A549 (cell line): Measurements from ENCODE around the gene MOSPD3. TPM values are rescaled to one million over a fixed set of nuclear protein-coding genes. Genes with fewer than 3 reads are reported as not detected.

Experiments
- ATAC-seq, 2 experiments: fragments of 200-7000 bp in 1 of 2; fragments of >200 bp in 1 of 2; cut with Nextera tagmentation in 1 of 2; cut with Tn5 transposase in 1 of 2; 3 replicates each; pipeline versions ENCODE4 v1.8.0 to v1.9.1; 2018 to 2020; ENCODE audit warnings: mild to moderate bottlenecking in 1 of 2, moderate library complexity in 1 of 2
- CTCF ChIA-PET: fragments of 300-600 bp; sonication (Branson Sonifier 250); formaldehyde crosslinking; extraction: SDS; loops from one replicate; lab custom pipeline; 2021; ENCODE audit warnings: antibody characterized with exemption, inconsistent platforms; lab: Yijun Ruan, JAX
- POLR2A ChIA-PET: fragments of 350-600 bp; formaldehyde crosslinking; extraction: SDS; loops from one replicate; lab custom pipeline; 2021; ENCODE audit warnings: antibody characterized with exemption, inconsistent platforms; lab: Yijun Ruan, JAX
- DNase-seq, 2 experiments: peaks; one replicate each; pipeline versions ENCODE4 v3.0.0 to v3.0.0-alpha.2; 2011 to 2016; ENCODE audit warnings: low read depth in 1 of 2, low spot score in 1 of 2
- FAIRE-seq: peaks from 2 replicates; lab custom pipeline; 2011; peaks lifted over from hg19 to GRCh38; lab: Jason Lieb, UNC
- H3K27ac ChIP-seq, 2 experiments: fragments of >200 bp; sonication (Bioruptor Twin); formaldehyde crosslinking; 3 replicates each; pipeline ENCODE4 v1.5.1; 2016 to 2017
- H3K4me1 ChIP-seq: fragments of >200 bp; sonication (Bioruptor Twin); formaldehyde crosslinking; 3 replicates; pipeline ENCODE4 v1.6.1; 2016
- H3K4me2 ChIP-seq: fragments of >200 bp; sonication (Bioruptor Twin); formaldehyde crosslinking; 3 replicates; pipeline ENCODE4 v1.6.1; 2016
- H3K4me3 ChIP-seq: fragments of >200 bp; sonication (Bioruptor Twin); formaldehyde crosslinking; 3 replicates; pipeline ENCODE4 v1.5.1; 2016
- H3K9me3 ChIP-seq: fragments of >200 bp; sonication (Bioruptor Twin); formaldehyde crosslinking; 3 replicates; pipeline ENCODE4 v1.6.1; 2016
- BHLHE40 ChIP-seq: IDR thresholded peaks from 2 replicates; pipeline ENCODE4 v1.6.1; 2012; ENCODE audit warnings: low read depth, low read length, inconsistent platforms
- CTCF ChIP-seq: fragments of >200 bp; sonication (Bioruptor Twin); formaldehyde crosslinking; IDR thresholded peaks from 3 replicates; pipeline ENCODE4 v1.5.1; 2016
- EHF ChIP-seq: fragments of 250-450 bp; sonication (Bioruptor Pico); IDR thresholded peaks from 2 replicates; pipeline ENCODE4 v1.5.0; 2020; ENCODE audit warnings: mild to moderate bottlenecking
- ESRRA ChIP-seq: fragments of 150-350 bp; IDR thresholded peaks from 2 replicates; pipeline ENCODE4 v1.6.1; 2014; ENCODE audit warnings: mild to moderate bottlenecking, low read length, borderline replicate concordance
- FOSB ChIP-seq: fragments of 250-450 bp; sonication (Bioruptor Pico); IDR thresholded peaks from 2 replicates; pipeline ENCODE4 v1.5.0; 2020; ENCODE audit warnings: mild to moderate bottlenecking, moderate library complexity
- GATA3 ChIP-seq: IDR thresholded peaks from 2 replicates; pipeline ENCODE4 v1.6.1; 2012; ENCODE audit warnings: borderline replicate concordance
- HOXA7 ChIP-seq: fragments of 250-450 bp; sonication (Bioruptor Pico); IDR thresholded peaks from 2 replicates; pipeline ENCODE4 v1.5.0; 2020; ENCODE audit warnings: mild to moderate bottlenecking, moderate library complexity
- HOXB5 ChIP-seq: fragments of 250-450 bp; sonication (Bioruptor Pico); IDR thresholded peaks from 2 replicates; pipeline ENCODE4 v1.5.0; 2020; ENCODE audit warnings: mild to moderate bottlenecking, moderate library complexity
- JUNB ChIP-seq: fragments of >200 bp; sonication (Bioruptor Twin); formaldehyde crosslinking; IDR thresholded peaks from 2 replicates; pipeline ENCODE4 v1.6.1; 2016
- KDM5A ChIP-seq: fragments of 200-600 bp; sonication (generic); IDR thresholded peaks from 2 replicates; pipeline ENCODE4 v1.6.1; 2016; ENCODE audit warnings: antibody characterized with exemption, mild to moderate bottlenecking
- MAFK ChIP-seq: fragments of 450-650 bp; IDR thresholded peaks from 2 replicates; pipeline ENCODE4 v1.6.1; 2014; ENCODE audit not compliant: partially characterized antibody
- MAZ ChIP-seq: fragments of 150-350 bp; IDR thresholded peaks from 2 replicates; pipeline ENCODE4 v1.6.1; 2014; ENCODE audit warnings: antibody characterized with exemption, low read depth, low read length, borderline replicate concordance
- NFE2L2 ChIP-seq: fragments of 150-350 bp; conservative IDR thresholded peaks from 2 replicates; pipeline ENCODE4 v1.6.1; 2014; ENCODE audit warnings: low read length
- NPAS2 ChIP-seq: fragments of 250-450 bp; sonication (Bioruptor Pico); IDR thresholded peaks from 2 replicates; pipeline ENCODE4 v1.8.0; 2022; ENCODE audit warnings: mild to moderate bottlenecking, moderate library complexity, borderline replicate concordance
- PHF8 ChIP-seq: fragments of 200-600 bp; sonication (generic); IDR thresholded peaks from 2 replicates; pipeline ENCODE4 v1.6.1; 2016; ENCODE audit warnings: low read depth, mild to moderate bottlenecking, antibody characterized with exemption, moderate library complexity, borderline replicate concordance
- RAD21 ChIP-seq, 2 experiments: fragments of >200 bp in 1 of 2; sonication (Bioruptor Twin) in 1 of 2; formaldehyde crosslinking in 1 of 2; IDR thresholded peaks in 1 of 2; conservative IDR thresholded peaks in 1 of 2; 2 replicates in 1 of 2; 3 replicates in 1 of 2; pipeline ENCODE4 v1.6.1; 2012 to 2018; ENCODE audit warnings: inconsistent platforms in 1 of 2
- RFX5 ChIP-seq: fragments of 450-650 bp; IDR thresholded peaks from 2 replicates; pipeline ENCODE4 v1.7.1; 2014; ENCODE audit warnings: antibody characterized with exemption, mild to moderate bottlenecking, moderate library complexity
- SMC3 ChIP-seq: fragments of >200 bp; sonication (Bioruptor Twin); formaldehyde crosslinking; IDR thresholded peaks from 3 replicates; pipeline ENCODE4 v1.6.1; 2018; ENCODE audit warnings: inconsistent platforms
- SREBF2 ChIP-seq: fragments of 450-650 bp; IDR thresholded peaks from 2 replicates; pipeline ENCODE4 v1.6.1; 2014; ENCODE audit warnings: mild to moderate bottlenecking, moderate library complexity
- ZNF302 ChIP-seq: fragments of 250-450 bp; sonication (Bioruptor Pico); IDR thresholded peaks from 2 replicates; pipeline ENCODE4 v1.9.0; 2021; ENCODE audit warnings: inconsistent platforms, mild to moderate bottlenecking, moderate library complexity
- WGBS: methylation state at CpG from one replicate; pipeline ENCODE4 v1.1.6; 2017; ENCODE audit errors: missing lambda C conversion rate; 5-methylcytosine and 5-hydroxymethylcytosine counted together
- polyA plus RNA-seq, 4 experiments: library from polyadenylated mRNA; depleted of rRNA in 3 of 4; stranded (reverse); fragments of >200 nt; fragmentation: RNase III in 1 of 4; extraction: RNeasy Plus Mini Kit Qiagen cat#74134 plus additional on column Dnase treatment in 1 of 4; gene quantifications; 2 replicates in 3 of 4; 3 replicates in 1 of 4; pipeline ENCODE4 v1.2.3, GENCODE V29; 2011 to 2017
- TF ChIP-seq, protein P1 (sequence below): fragments of 450-650 bp; IDR thresholded peaks from 2 replicates; pipeline ENCODE4 v1.6.1; 2014; ENCODE audit warnings: antibody characterized with exemption
- TF ChIP-seq, protein P2 (sequence below): fragments of 250-450 bp; sonication (Bioruptor Pico); IDR thresholded peaks from 2 replicates; pipeline ENCODE4 v1.5.0; 2020; ENCODE audit warnings: low read depth, mild to moderate bottlenecking, moderate library complexity
- TF ChIP-seq, protein P3 (sequence below): IDR thresholded peaks from 2 replicates; pipeline ENCODE4 v1.6.1; 2012

MOSPD3 gene
- polyA plus RNA-seq, 2 of the 4 experiments (the other 2 are of a cell fraction): 6.1 to 14.8 TPM

GRCh38 chr7:100627238-100627549 lies 14.9 kb downstream of the MOSPD3 start:
- 0 out of 3 replicates have a peak, but pooled peaks cover 4% of the 10 kb centered on the region for H3K4me1 ChIP-seq
- POLR2A ChIA-PET: interaction anchor here (0.6 to 2.2 kb wide), 4 partner anchors 10 to 198 kb away, joined by 3 to 10 read pairs (median 4); partner anchors contain the start of genes MOSPD3 and ZCWPW1
- no peak for FAIRE-seq
- CTCF ChIA-PET: interaction anchor here (7.9 kb wide), 1 partner anchor 13 kb away, joined by 69 read pairs; the partner anchor contains the start of gene MOSPD3
- DNase-seq: no peak
- H3K4me2 ChIP-seq: peak overlapping the region; percentile 90; the same call in 2 of the 3 replicates
- TF ChIP-seq EHF (CRISPR knock-in tag): no peak
- no peak for TF ChIP-seq MAFK
- no peak for TF ChIP-seq RFX5
- TF ChIP-seq MAZ: no peak
- TF ChIP-seq SMC3: no peak
- no peak for TF ChIP-seq JUNB
- no peak for TF ChIP-seq BHLHE40
- no peak for TF ChIP-seq ESRRA
- TF ChIP-seq, protein P1, sequence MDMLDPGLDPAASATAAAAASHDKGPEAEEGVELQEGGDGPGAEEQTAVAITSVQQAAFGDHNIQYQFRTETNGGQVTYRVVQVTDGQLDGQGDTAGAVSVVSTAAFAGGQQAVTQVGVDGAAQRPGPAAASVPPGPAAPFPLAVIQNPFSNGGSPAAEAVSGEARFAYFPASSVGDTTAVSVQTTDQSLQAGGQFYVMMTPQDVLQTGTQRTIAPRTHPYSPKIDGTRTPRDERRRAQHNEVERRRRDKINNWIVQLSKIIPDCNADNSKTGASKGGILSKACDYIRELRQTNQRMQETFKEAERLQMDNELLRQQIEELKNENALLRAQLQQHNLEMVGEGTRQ: no peak
- no peak for TF ChIP-seq GATA3
- TF ChIP-seq, protein P2, sequence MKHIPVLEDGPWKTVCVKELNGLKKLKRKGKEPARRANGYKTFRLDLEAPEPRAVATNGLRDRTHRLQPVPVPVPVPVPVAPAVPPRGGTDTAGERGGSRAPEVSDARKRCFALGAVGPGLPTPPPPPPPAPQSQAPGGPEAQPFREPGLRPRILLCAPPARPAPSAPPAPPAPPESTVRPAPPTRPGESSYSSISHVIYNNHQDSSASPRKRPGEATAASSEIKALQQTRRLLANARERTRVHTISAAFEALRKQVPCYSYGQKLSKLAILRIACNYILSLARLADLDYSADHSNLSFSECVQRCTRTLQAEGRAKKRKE (CRISPR knock-in tag): no peak
- no peak for TF ChIP-seq KDM5A
- TF ChIP-seq HOXB5 (CRISPR knock-in tag): no peak
- no peak for TF ChIP-seq NPAS2 (CRISPR knock-in tag)
- TF ChIP-seq CTCF: no peak
- TF ChIP-seq SREBF2: no peak
- TF ChIP-seq NFE2L2: no peak
- TF ChIP-seq ZNF302: no peak
- TF ChIP-seq PHF8: no peak
- TF ChIP-seq FOSB: no peak
- no peaks in the 10 kb centered on the region for H3K9me3 ChIP-seq
- peak overlapping the region in 1 of 2 experiments; percentile 89; a peak in 3 of 6 replicates for H3K27ac ChIP-seq
- no peak overlapping the region for H3K4me3 ChIP-seq
- 95% methylated on average over 16 of the region's 21 CpGs for WGBS
- ATAC-seq: no peak

DNA sequence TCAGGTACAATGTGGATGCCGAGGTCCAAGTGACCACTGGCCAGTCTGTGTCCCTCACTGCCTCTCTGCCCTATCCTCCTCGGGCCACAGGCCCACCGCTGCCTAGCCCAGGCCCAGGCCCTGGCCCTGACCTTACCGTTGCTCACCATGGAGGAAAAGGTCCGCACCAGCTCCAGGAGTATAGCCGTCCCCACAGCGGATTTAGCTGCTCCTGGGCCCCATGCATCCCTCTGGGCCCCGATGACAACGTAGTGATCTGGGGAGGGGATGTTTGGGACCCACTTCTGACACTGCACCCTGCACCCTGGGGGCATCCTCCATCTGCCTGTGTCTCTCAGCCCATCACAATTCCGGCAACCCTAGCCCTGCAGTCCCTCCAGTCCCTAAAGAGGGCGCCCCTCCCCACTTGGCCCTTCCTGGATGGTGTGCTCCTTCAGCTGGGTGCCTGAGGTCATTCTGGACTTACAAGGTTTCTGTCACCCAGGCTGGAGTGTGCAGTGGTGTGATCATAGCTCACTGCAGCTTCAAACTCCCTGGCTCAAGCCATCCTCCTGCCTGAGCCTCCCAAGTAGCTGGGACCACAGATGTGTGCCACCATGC lies 16.9 kb downstream of the MOSPD3 start:
- no peak overlapping the region for H3K27ac ChIP-seq
- FAIRE-seq: no peak
- CTCF ChIA-PET: interaction anchor here (0.7 to 8.5 kb wide), 13 partner anchors 8 to 223 kb away, joined by 3 to 142 read pairs (median 6); partner anchors contain the start of genes GIGYF1, MOSPD3, POP7 and SLC12A9
- POLR2A ChIA-PET: interaction anchor here (0.7 to 1.5 kb wide), 3 partner anchors 11 to 45 kb away, joined by 3 read pairs; partner anchors contain the start of genes FBXO24 and LRCH4
- no peaks in the 10 kb centered on the region for H3K9me3 ChIP-seq
- peak; percentile 27; the same call in 1 of the 3 replicates for TF ChIP-seq CTCF
- TF ChIP-seq, protein P3, sequence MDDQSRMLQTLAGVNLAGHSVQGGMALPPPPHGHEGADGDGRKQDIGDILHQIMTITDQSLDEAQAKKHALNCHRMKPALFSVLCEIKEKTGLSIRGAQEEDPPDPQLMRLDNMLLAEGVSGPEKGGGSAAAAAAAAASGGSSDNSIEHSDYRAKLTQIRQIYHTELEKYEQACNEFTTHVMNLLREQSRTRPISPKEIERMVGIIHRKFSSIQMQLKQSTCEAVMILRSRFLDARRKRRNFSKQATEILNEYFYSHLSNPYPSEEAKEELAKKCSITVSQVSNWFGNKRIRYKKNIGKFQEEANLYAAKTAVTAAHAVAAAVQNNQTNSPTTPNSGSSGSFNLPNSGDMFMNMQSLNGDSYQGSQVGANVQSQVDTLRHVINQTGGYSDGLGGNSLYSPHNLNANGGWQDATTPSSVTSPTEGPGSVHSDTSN: no peak
- TF ChIP-seq BHLHE40: no peak
- TF ChIP-seq HOXA7 (CRISPR knock-in tag): no peak
- peak in 1 of 2 experiments; percentile 25; a peak in 1 of 5 replicates for TF ChIP-seq RAD21 (conservative IDR thresholded peaks at IDR 0.05 in 1 of 2, IDR thresholded peaks at IDR 0.05 in 1 of 2)
- TF ChIP-seq, all 56 proteins: peak for 2
- ATAC-seq (peak; percentile 15 to 42; a peak in 3 of 6 replicates), DNase-seq (peak; percentile 72 to 75)
- WGBS: 76% methylated on average over 11 of the region's 11 CpGs
- Histone ChIP-seq H3K4me3 (no peak overlapping the region), H3K4me1 (0 out of 3 replicates have a peak, but pooled peaks cover 7% of the 10 kb centered on the region), H3K4me2 (no peak overlapping the region)
